Measurements from ENCODE around the gene MIA3.

The MIA3 gene

GRCh38 chr1:222716393-222716792, 98.5 kb downstream of the MIA3 start:
- in situ Hi-C loops (cut with MboI; ENCODE audit: low sequenced_read_pairs): no loop called here

Data from HL-60/S4 (cell line).